ENCODE results near the gene TRIB2.

DNA sequence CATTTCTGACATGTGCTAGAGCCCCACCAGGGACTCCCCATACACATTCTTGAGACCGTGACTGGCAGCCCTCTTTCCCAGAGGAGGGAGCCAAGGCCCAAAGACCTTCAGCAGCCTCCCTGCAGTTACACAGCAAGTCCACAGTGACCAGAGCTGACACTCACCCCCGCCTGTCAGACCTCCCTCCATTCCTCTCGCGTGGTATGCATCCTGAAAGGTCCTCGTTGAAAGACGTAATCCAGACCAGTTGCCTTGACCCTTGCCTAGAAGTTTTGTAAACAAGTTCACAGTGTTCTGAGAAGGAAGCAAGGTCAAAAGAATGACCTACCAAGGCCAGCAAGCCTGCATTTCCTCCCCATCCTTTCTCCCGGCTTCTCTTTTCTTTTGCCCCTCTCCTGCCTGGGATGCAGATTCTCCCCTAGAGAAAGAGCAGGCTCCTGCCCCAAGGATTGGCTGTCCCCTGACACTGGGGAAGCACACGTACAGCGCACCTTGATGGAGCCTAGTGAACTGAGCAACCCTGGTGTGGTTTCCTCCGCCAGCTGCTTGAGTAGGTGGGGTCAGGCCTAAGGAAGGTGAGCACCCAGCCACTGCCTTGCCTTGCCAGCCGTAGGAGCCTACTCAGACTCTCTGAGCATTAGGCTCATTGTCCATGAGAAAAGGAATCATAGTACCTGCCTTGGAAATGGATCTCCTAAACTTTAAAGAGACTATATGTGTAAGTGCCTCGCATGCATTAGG is 18.3 kb downstream of the TRIB2 start:
- TF ChIP-seq POLR2A (IDR thresholded peaks at IDR 0.05) = peak in 1 of 2 donors; percentile 56
- TF ChIP-seq, protein P1, sequence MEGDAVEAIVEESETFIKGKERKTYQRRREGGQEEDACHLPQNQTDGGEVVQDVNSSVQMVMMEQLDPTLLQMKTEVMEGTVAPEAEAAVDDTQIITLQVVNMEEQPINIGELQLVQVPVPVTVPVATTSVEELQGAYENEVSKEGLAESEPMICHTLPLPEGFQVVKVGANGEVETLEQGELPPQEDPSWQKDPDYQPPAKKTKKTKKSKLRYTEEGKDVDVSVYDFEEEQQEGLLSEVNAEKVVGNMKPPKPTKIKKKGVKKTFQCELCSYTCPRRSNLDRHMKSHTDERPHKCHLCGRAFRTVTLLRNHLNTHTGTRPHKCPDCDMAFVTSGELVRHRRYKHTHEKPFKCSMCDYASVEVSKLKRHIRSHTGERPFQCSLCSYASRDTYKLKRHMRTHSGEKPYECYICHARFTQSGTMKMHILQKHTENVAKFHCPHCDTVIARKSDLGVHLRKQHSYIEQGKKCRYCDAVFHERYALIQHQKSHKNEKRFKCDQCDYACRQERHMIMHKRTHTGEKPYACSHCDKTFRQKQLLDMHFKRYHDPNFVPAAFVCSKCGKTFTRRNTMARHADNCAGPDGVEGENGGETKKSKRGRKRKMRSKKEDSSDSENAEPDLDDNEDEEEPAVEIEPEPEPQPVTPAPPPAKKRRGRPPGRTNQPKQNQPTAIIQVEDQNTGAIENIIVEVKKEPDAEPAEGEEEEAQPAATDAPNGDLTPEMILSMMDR (IDR thresholded peaks at IDR 0.05) = peak in 2 of 5 experiments; percentile 25 to 49
- peak; percentile 77 to 93 for TF ChIP-seq EP300 (IDR thresholded peaks at IDR 0.05)

All from tibial nerve (tissue), 4 donors.